ENCODE results near the gene OPHN1.

- no peak for TF ChIP-seq CTCF (IDR thresholded peaks at IDR 0.05 in 4 of 5, conservative IDR thresholded peaks at IDR 0.05 in 1 of 5)
- no peak for TF ChIP-seq POLR2A (IDR thresholded peaks at IDR 0.05)
Measured at GRCh38 chrX:68419975-68420374, 13.3 kb downstream of the OPHN1 start.
